C4-2B (cell line): ENCODE measurements around the gene PAFAH1B2.

Experiments used
- H3K27ac ChIP-seq: fragments of 450-650 bp; 2 replicates; pipeline ENCODE4 v1.5.1; 2017
- CTCF ChIP-seq: fragments of 450-650 bp; conservative IDR thresholded peaks from 2 replicates; pipeline ENCODE4 v1.5.1; 2017; ENCODE audit warnings: mild to moderate bottlenecking
- ZFX ChIP-seq: fragments of 450-650 bp; IDR thresholded peaks from 2 replicates; pipeline ENCODE4 v1.6.1; 2017

Gene PAFAH1B2

GRCh38 chr11:117210620-117211019 lies 66.5 kb downstream of the PAFAH1B2 start:
- H3K27ac ChIP-seq: no peak overlapping the region
- TF ChIP-seq CTCF (no peak), ZFX (no peak)

- H3K27ac ChIP-seq: no peak overlapping the region
- TF ChIP-seq CTCF (no peak), ZFX (no peak)
Observed at GRCh38 chr11:117212697-117213355, 68.7 kb downstream of the PAFAH1B2 start.

- TF ChIP-seq ZFX (no peak), CTCF (no peak)
- no peak overlapping the region for H3K27ac ChIP-seq
Observed at GRCh38 chr11:117214404-117215110, 70.5 kb downstream of the PAFAH1B2 start.

GRCh38 chr11:117217141-117218084 lies 73.3 kb downstream of the PAFAH1B2 start:
- H3K27ac ChIP-seq: no peak overlapping the region
- no peak for TF ChIP-seq CTCF
- no peak for TF ChIP-seq ZFX

- no peak overlapping the region for H3K27ac ChIP-seq
- TF ChIP-seq CTCF: no peak
- TF ChIP-seq ZFX: no peak
Observed at GRCh38 chr11:117218133-117218915, 74.2 kb downstream of the PAFAH1B2 start.

- TF ChIP-seq ZFX: no peak
- no peak for TF ChIP-seq CTCF
Observed at GRCh38 chr11:117219001-117219400, 74.9 kb downstream of the PAFAH1B2 start.

More at GRCh38 chr11:117219001-117219400, 74.9 kb downstream of the PAFAH1B2 start:
- H3K27ac ChIP-seq: no peak overlapping the region
